Tibial artery (tissue), 4 donors: Measurements from ENCODE around the gene MECP2.

ENCODE experiments used
- DNase-seq, 2 donors: peaks; one replicate each; pipeline ENCODE4 v3.0.0-alpha.2; 2019
- H3K27ac ChIP-seq, 2 donors: fragments of 200-600 bp; sonication (generic) in 1 of 2; 1 replicate in 1 of 2; 2 replicates in 1 of 2; pipeline ENCODE4 v1.5.1; 2018 to 2019; ENCODE audit warnings: mild to moderate bottlenecking in 1 of 2
- H3K27me3 ChIP-seq, 2 donors: fragments of 200-600 bp; sonication (generic) in 1 of 2; one replicate each; pipeline versions ENCODE4 v1.5.1 to v1.6.0; 2016 to 2019
- H3K36me3 ChIP-seq, 3 donors: fragments of 200-600 bp; sonication (generic) in 2 of 3; one replicate each; pipeline ENCODE4 v1.5.1; 2016 to 2019; ENCODE audit warnings: mild to moderate bottlenecking in 2 of 3
- H3K4me1 ChIP-seq, 4 donors: fragments of 200-600 bp; sonication (generic) in 2 of 4; 1 replicate in 3 of 4; 2 replicates in 1 of 4; pipeline ENCODE4 v1.5.1; 2016 to 2019
- H3K4me3 ChIP-seq, 2 donors: fragments of 200-600 bp; sonication (generic) in 1 of 2; 1 replicate in 1 of 2; 2 replicates in 1 of 2; pipeline ENCODE4 v1.5.1; 2018 to 2019; ENCODE audit warnings: mild to moderate bottlenecking in 2 of 2
- H3K9me3 ChIP-seq, 3 donors: fragments of 200-600 bp; sonication (generic) in 1 of 3; one replicate each; pipeline ENCODE4 v1.5.1; 2016 to 2019
- CTCF ChIP-seq, 2 experiments: fragments of 200-600 bp in 1 of 2; fragments of 450-650 bp in 1 of 2; IDR thresholded peaks; one replicate each; pipeline ENCODE4 v1.5.1; 2017 to 2019; ENCODE audit warnings: antibody characterized with exemption in 2 of 2, mild to moderate bottlenecking in 1 of 2, moderate library complexity in 1 of 2
- intact Hi-C: fragments of 100-400 bp; cut with DNase I; formaldehyde crosslinking; loops from one replicate; pipeline ENCODE4 v1.15.0; 2023; ENCODE audit warnings: low total_unique reads

The MECP2 gene

GRCh38 chrX:154019633-154020528, 77.6 kb downstream of the MECP2 start, which contains the start of gene IRAK1:
TSS of gene IRAK1 (minus strand) at chrX:154019902. CDS start at chrX:154019812, 90 bp downstream.
- H3K27me3 ChIP-seq, result no peaks in the 10 kb centered on the region
- H3K27ac ChIP-seq, result peak within 1 kb of the TSS; percentile 80 to 88
- H3K4me1 ChIP-seq, result peaks cover 0 to 23% (median 12%) of the 10 kb centered on the region in 4 donors
- peak; percentile 48 to 79 for DNase-seq
- peak in 1 of 2 experiments; percentile 10 for TF ChIP-seq CTCF (IDR thresholded peaks at IDR 0.05)
- peak within 1 kb of the TSS; percentile 57 to 70 for H3K4me3 ChIP-seq
- peaks cover 0 to 24% (median 16%) of the 10 kb centered on the region in 3 donors for H3K36me3 ChIP-seq
- intact Hi-C loops, result loop anchor here (5.0 kb wide), 1 partner anchor 77 kb away; the partner anchor contains the start of gene MECP2
- no peaks in the 10 kb centered on the region for H3K9me3 ChIP-seq

GRCh38 chrX:154019061-154019621, 78.4 kb downstream of the MECP2 start:
- no peak for DNase-seq
- H3K27ac ChIP-seq, result peak overlapping the region; percentile 69 to 78
- peaks cover 0 to 23% (median 12%) of the 10 kb centered on the region in 4 donors for H3K4me1 ChIP-seq
- peak overlapping the region; percentile 57 to 70 for H3K4me3 ChIP-seq
- H3K9me3 ChIP-seq, result no peaks in the 10 kb centered on the region
- intact Hi-C loops, result loop anchor here (5.0 kb wide), 1 partner anchor 78 kb away; the partner anchor contains the start of gene MECP2
- peaks cover 0 to 27% (median 16%) of the 10 kb centered on the region in 3 donors for H3K36me3 ChIP-seq
- no peak for TF ChIP-seq CTCF (IDR thresholded peaks at IDR 0.05)
- no peaks in the 10 kb centered on the region for H3K27me3 ChIP-seq

- H3K27ac ChIP-seq, result peak overlapping the region; percentile 69 to 78
- intact Hi-C loops, result loop anchor here (5.0 kb wide), 1 partner anchor 79 kb away; the partner anchor contains the start of gene MECP2
These were observed 78.9 kb downstream of the MECP2 start for GRCh38 chrX:154018518-154019060.

GRCh38 chrX:154017766-154018517, 79.6 kb downstream of the MECP2 start:
- Histone ChIP-seq H3K9me3 (no peaks in the 10 kb centered on the region), H3K4me1 (peaks cover 0 to 23% (median 15%) of the 10 kb centered on the region in 4 donors), H3K27me3 (no peaks in the 10 kb centered on the region), H3K27ac (peak overlapping the region in 1 of 2 donors; percentile 69), H3K36me3 (peaks cover 0 to 27% (median 16%) of the 10 kb centered on the region in 3 donors), H3K4me3 (peak overlapping the region in 1 of 2 donors; percentile 70)
- no peak for TF ChIP-seq CTCF (IDR thresholded peaks at IDR 0.05)
- intact Hi-C loops, result loop anchor here (5.0 kb wide), 1 partner anchor 79 kb away; the partner anchor contains the start of gene MECP2
- no peak for DNase-seq

More at GRCh38 chrX:154018518-154019060, 78.9 kb downstream of the MECP2 start:
- no peak for TF ChIP-seq CTCF (IDR thresholded peaks at IDR 0.05)
- DNase-seq, result no peak
- Histone ChIP-seq H3K36me3 (peaks cover 0 to 27% (median 16%) of the 10 kb centered on the region in 3 donors), H3K27me3 (no peaks in the 10 kb centered on the region), H3K4me3 (peak overlapping the region; percentile 57 to 70), H3K4me1 (peaks cover 0 to 23% (median 14%) of the 10 kb centered on the region in 4 donors), H3K9me3 (no peaks in the 10 kb centered on the region)
